ENCODE measurements around the gene LPP. TPM values are rescaled to one million over a fixed set of nuclear protein-coding genes. Genes with fewer than 3 reads are reported as not detected.

Gene LPP
- total and polyA plus RNA-seq, 4 donors = 7.2 to 50.3 (median 26.4) TPM

- Histone ChIP-seq H3K27me3 (ENCODE audit: control insufficient read depth, insufficient read depth, low read length) (no peaks in the 10 kb centered on the region), H3K27ac (ENCODE audit: low read depth, low read length) (no peak overlapping the region), H3K4me1 (ENCODE audit: control insufficient read depth, insufficient read depth, low read length) (no peaks in the 10 kb centered on the region), H3K9me3 (ENCODE audit: control insufficient read depth, insufficient read depth, low read length) (no peaks in the 10 kb centered on the region), H3K4me3 (ENCODE audit: low read depth, low read length) (no peak overlapping the region), H3K36me3 (ENCODE audit: control insufficient read depth, insufficient read depth, low read length) (no peaks in the 10 kb centered on the region)
- DNase-seq (ENCODE audit: low read depth in 4 of 6, low spot score in 6 of 6) = no peak
- WGBS (ENCODE audit: insufficient coverage) = 100% methylated on average over 1 of the region's 3 CpGs
These were observed 292.8 kb downstream of the LPP start for GRCh38 chr3:188446766-188447165.

DNA sequence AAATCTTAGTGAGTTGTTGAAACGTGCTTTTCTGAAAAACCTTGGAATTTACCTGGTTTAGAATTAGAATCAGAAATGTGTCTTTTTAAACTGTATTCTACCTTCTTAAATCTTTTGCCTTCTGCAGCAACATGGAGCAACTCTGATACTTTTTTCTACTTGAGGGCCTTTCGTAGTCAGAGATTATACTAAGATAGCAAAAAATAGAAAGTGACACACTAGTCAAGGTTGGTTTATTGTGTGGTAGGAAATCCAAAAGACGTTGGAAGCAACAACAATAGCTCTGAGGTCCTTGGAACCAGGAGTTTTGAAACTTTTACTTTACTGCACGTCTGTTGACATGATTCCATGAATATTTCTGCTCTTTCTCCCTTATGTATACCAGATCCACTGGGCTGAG lies 294.9 kb downstream of the LPP start:
- H3K27ac ChIP-seq (ENCODE audit: low read depth, low read length) = no peak overlapping the region
- DNase-seq (ENCODE audit: low read depth in 4 of 6, low spot score in 6 of 6) = no peak
- no peaks in the 10 kb centered on the region for H3K27me3 ChIP-seq (ENCODE audit: control insufficient read depth, insufficient read depth, low read length)
- no peaks in the 10 kb centered on the region for H3K4me1 ChIP-seq (ENCODE audit: control insufficient read depth, insufficient read depth, low read length)
- H3K36me3 ChIP-seq (ENCODE audit: control insufficient read depth, insufficient read depth, low read length) = no peaks in the 10 kb centered on the region
- H3K9me3 ChIP-seq (ENCODE audit: control insufficient read depth, insufficient read depth, low read length) = no peaks in the 10 kb centered on the region
- no peak overlapping the region for H3K4me3 ChIP-seq (ENCODE audit: low read depth, low read length)
- WGBS (ENCODE audit: insufficient coverage) = 86% methylated on average over 1 of the region's 4 CpGs

- WGBS (ENCODE audit: insufficient coverage) = 100% methylated on average over 1 of the region's 2 CpGs
- Histone ChIP-seq H3K4me1 (ENCODE audit: control insufficient read depth, insufficient read depth, low read length) (no peaks in the 10 kb centered on the region), H3K27ac (ENCODE audit: low read depth, low read length) (no peak overlapping the region), H3K27me3 (ENCODE audit: control insufficient read depth, insufficient read depth, low read length) (no peaks in the 10 kb centered on the region), H3K36me3 (ENCODE audit: control insufficient read depth, insufficient read depth, low read length) (no peaks in the 10 kb centered on the region), H3K4me3 (ENCODE audit: low read depth, low read length) (no peak overlapping the region), H3K9me3 (ENCODE audit: control insufficient read depth, insufficient read depth, low read length) (no peaks in the 10 kb centered on the region)
- no peak for DNase-seq (ENCODE audit: low read depth in 4 of 6, low spot score in 6 of 6)
These were observed 295.5 kb downstream of the LPP start for GRCh38 chr3:188449421-188449820.

DNA sequence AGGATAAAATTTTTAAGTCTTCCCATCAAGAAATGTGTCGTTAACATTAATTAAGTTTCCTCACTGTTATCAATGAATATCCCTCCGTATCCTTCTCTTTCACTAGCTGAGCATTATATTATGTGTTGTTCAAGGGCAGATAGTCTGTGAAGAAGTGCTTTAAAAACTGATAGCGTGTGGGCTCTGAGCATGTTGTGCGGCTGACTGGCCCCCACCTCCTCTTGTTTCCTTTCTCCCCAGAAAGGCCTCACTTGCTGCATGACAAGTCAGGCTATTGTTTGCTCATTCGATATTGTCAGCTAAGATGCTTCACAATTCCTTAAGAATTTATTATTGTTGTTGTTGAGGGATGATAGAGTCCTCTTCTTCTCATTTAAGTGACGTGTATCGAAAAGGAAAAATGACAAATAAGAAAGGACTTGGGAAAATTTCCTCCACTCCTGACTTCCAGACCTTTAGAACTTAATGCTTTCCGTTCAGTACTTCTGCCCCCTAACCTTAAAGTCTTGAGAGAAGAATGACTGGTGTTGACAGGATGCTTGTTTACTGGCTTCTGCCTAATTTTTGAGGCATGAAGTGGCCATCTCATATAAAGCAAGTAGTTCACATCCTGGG lies 298.3 kb downstream of the LPP start:
- Histone ChIP-seq H3K36me3 (ENCODE audit: control insufficient read depth, insufficient read depth, low read length) (no peaks in the 10 kb centered on the region), H3K27ac (ENCODE audit: low read depth, low read length) (no peak overlapping the region), H3K4me3 (ENCODE audit: low read depth, low read length) (no peak overlapping the region), H3K27me3 (ENCODE audit: control insufficient read depth, insufficient read depth, low read length) (no peaks in the 10 kb centered on the region), H3K9me3 (ENCODE audit: control insufficient read depth, insufficient read depth, low read length) (no peaks in the 10 kb centered on the region), H3K4me1 (ENCODE audit: control insufficient read depth, insufficient read depth, low read length) (no peaks in the 10 kb centered on the region)
- DNase-seq (ENCODE audit: low read depth in 4 of 6, low spot score in 6 of 6) = no peak
- 80% methylated on average over 1 of the region's 8 CpGs for WGBS (ENCODE audit: insufficient coverage)

- no peak overlapping the region for H3K4me3 ChIP-seq (ENCODE audit: low read depth, low read length)
- no peaks in the 10 kb centered on the region for H3K36me3 ChIP-seq (ENCODE audit: control insufficient read depth, insufficient read depth, low read length)
- no peaks in the 10 kb centered on the region for H3K27me3 ChIP-seq (ENCODE audit: control insufficient read depth, insufficient read depth, low read length)
- 97% methylated on average over 5 of the region's 6 CpGs for WGBS (ENCODE audit: insufficient coverage)
- no peak for DNase-seq (ENCODE audit: low read depth in 4 of 6, low spot score in 6 of 6)
- no peak overlapping the region for H3K27ac ChIP-seq (ENCODE audit: low read depth, low read length)
- H3K9me3 ChIP-seq (ENCODE audit: control insufficient read depth, insufficient read depth, low read length) = no peaks in the 10 kb centered on the region
- H3K4me1 ChIP-seq (ENCODE audit: control insufficient read depth, insufficient read depth, low read length) = no peaks in the 10 kb centered on the region
These were observed 299.8 kb downstream of the LPP start for GRCh38 chr3:188453431-188454384.

DNA sequence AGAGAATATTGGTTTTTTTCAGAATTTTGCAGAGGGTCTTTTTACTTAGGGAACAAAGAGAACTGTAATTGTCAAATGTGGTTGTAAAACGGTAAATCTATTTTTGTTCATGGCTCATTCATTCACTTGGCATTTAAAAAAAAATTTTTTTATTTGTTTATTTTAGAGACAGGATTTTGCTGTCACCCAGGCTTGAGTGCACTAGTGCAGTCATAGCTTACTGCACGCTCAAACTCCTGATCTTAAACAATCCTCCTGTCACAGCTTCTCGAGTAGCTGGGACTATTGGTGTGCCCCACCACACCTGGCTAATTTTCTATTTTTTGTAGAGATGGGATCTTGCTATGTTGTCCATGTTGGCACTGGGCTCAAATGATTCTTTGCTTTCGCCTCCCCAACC lies 301.8 kb downstream of the LPP start:
- H3K27ac ChIP-seq (ENCODE audit: low read depth, low read length) = no peak overlapping the region
- WGBS (ENCODE audit: insufficient coverage) = no CpG with 5 or more reads among the region's 4 CpGs
- H3K27me3 ChIP-seq (ENCODE audit: control insufficient read depth, insufficient read depth, low read length) = no peaks in the 10 kb centered on the region
- no peak overlapping the region for H3K4me3 ChIP-seq (ENCODE audit: low read depth, low read length)
- DNase-seq (ENCODE audit: low read depth in 4 of 6, low spot score in 6 of 6) = no peak
- no peaks in the 10 kb centered on the region for H3K4me1 ChIP-seq (ENCODE audit: control insufficient read depth, insufficient read depth, low read length)
- no peaks in the 10 kb centered on the region for H3K36me3 ChIP-seq (ENCODE audit: control insufficient read depth, insufficient read depth, low read length)
- H3K9me3 ChIP-seq (ENCODE audit: control insufficient read depth, insufficient read depth, low read length) = no peaks in the 10 kb centered on the region

GRCh38 chr3:188458756-188459155 lies 304.8 kb downstream of the LPP start:
- no peaks in the 10 kb centered on the region for H3K4me1 ChIP-seq (ENCODE audit: control insufficient read depth, insufficient read depth, low read length)
- H3K27me3 ChIP-seq (ENCODE audit: control insufficient read depth, insufficient read depth, low read length) = no peaks in the 10 kb centered on the region
- no peaks in the 10 kb centered on the region for H3K9me3 ChIP-seq (ENCODE audit: control insufficient read depth, insufficient read depth, low read length)
- no peak for DNase-seq (ENCODE audit: low read depth in 4 of 6, low spot score in 6 of 6)
- no peak overlapping the region for H3K4me3 ChIP-seq (ENCODE audit: low read depth, low read length)
- no peaks in the 10 kb centered on the region for H3K36me3 ChIP-seq (ENCODE audit: control insufficient read depth, insufficient read depth, low read length)
- WGBS (ENCODE audit: insufficient coverage) = no CpG with 5 or more reads among the region's 2 CpGs
- no peak overlapping the region for H3K27ac ChIP-seq (ENCODE audit: low read depth, low read length)

- DNase-seq (ENCODE audit: low read depth in 4 of 6, low spot score in 6 of 6) = no peak
- Histone ChIP-seq H3K36me3 (ENCODE audit: control insufficient read depth, insufficient read depth, low read length) (no peaks in the 10 kb centered on the region), H3K4me1 (ENCODE audit: control insufficient read depth, insufficient read depth, low read length) (no peaks in the 10 kb centered on the region), H3K27ac (ENCODE audit: low read depth, low read length) (no peak overlapping the region), H3K9me3 (ENCODE audit: control insufficient read depth, insufficient read depth, low read length) (no peaks in the 10 kb centered on the region), H3K4me3 (ENCODE audit: low read depth, low read length) (no peak overlapping the region), H3K27me3 (ENCODE audit: control insufficient read depth, insufficient read depth, low read length) (no peaks in the 10 kb centered on the region)
- 83% methylated on average over 3 of the region's 6 CpGs for WGBS (ENCODE audit: insufficient coverage)
These were observed 311.4 kb downstream of the LPP start for GRCh38 chr3:188465311-188465710.

GRCh38 chr3:188468196-188468595 lies 314.2 kb downstream of the LPP start:
- Histone ChIP-seq H3K27ac (ENCODE audit: low read depth, low read length) (no peak overlapping the region), H3K4me3 (ENCODE audit: low read depth, low read length) (no peak overlapping the region)
- WGBS (ENCODE audit: insufficient coverage) = 43% methylated on average over 1 of the region's 2 CpGs

DNA sequence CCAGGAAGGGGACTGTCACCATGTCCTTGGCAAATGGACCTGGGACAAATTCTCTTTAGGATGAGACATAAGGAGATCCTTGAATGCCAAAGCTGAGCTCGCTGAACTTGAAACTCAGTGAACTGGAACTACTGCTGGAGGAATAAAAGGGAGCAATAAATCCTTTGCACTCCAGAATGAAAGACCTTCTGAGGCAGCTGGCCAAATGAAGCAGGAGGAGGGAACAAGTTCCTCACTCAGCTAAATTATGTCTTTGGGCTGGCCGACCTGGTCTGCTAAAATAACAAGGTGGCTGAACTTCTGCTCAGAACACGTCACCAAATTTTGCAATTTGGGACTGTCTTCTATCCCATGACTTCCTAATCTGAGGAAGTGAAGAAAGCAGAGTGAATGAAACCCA lies 314.7 kb downstream of the LPP start:
- 22% methylated on average over 2 of the region's 3 CpGs for WGBS (ENCODE audit: insufficient coverage)

More at GRCh38 chr3:188468196-188468595, 314.2 kb downstream of the LPP start:
- no peaks in the 10 kb centered on the region for H3K4me1 ChIP-seq (ENCODE audit: control insufficient read depth, insufficient read depth, low read length)
- H3K9me3 ChIP-seq (ENCODE audit: control insufficient read depth, insufficient read depth, low read length) = no peaks in the 10 kb centered on the region
- no peaks in the 10 kb centered on the region for H3K36me3 ChIP-seq (ENCODE audit: control insufficient read depth, insufficient read depth, low read length)
- no peaks in the 10 kb centered on the region for H3K27me3 ChIP-seq (ENCODE audit: control insufficient read depth, insufficient read depth, low read length)
- peak in 1 of 6 donors; percentile 22 for DNase-seq (ENCODE audit: low read depth in 4 of 6, low spot score in 6 of 6)

More for the DNA sequence above, 314.7 kb downstream of the LPP start:
- Histone ChIP-seq H3K4me1 (ENCODE audit: control insufficient read depth, insufficient read depth, low read length) (no peaks in the 10 kb centered on the region), H3K9me3 (ENCODE audit: control insufficient read depth, insufficient read depth, low read length) (no peaks in the 10 kb centered on the region), H3K4me3 (ENCODE audit: low read depth, low read length) (no peak overlapping the region), H3K27me3 (ENCODE audit: control insufficient read depth, insufficient read depth, low read length) (no peaks in the 10 kb centered on the region), H3K27ac (ENCODE audit: low read depth, low read length) (peak overlapping the region; percentile 42), H3K36me3 (ENCODE audit: control insufficient read depth, insufficient read depth, low read length) (no peaks in the 10 kb centered on the region)
- DNase-seq (ENCODE audit: low read depth in 4 of 6, low spot score in 6 of 6) = peak; percentile 57 to 86 (median 74)
